HFF-Myc (cell line): ENCODE measurements around the gene IL36A.

Experiments used
- DNase-seq: peaks from one replicate; pipeline ENCODE4 v3.0.0-alpha.2; 2011; ENCODE audit warnings: low read depth; ENCODE audit errors: extremely low read depth
- H3K4me3 ChIP-seq: replicated peaks from 2 replicates; pipeline ENCODE4 v1.5.1; 2011; ENCODE audit warnings: low read depth, mild to moderate bottlenecking, control low read depth, low read length
- TF ChIP-seq, protein P1 (sequence below): IDR thresholded peaks from 2 replicates; pipeline ENCODE4 v1.5.1; 2012; ENCODE audit warnings: mild to moderate bottlenecking, low read depth, low read length, control low read depth; ENCODE audit errors: missing control alignments

Gene IL36A

DNA sequence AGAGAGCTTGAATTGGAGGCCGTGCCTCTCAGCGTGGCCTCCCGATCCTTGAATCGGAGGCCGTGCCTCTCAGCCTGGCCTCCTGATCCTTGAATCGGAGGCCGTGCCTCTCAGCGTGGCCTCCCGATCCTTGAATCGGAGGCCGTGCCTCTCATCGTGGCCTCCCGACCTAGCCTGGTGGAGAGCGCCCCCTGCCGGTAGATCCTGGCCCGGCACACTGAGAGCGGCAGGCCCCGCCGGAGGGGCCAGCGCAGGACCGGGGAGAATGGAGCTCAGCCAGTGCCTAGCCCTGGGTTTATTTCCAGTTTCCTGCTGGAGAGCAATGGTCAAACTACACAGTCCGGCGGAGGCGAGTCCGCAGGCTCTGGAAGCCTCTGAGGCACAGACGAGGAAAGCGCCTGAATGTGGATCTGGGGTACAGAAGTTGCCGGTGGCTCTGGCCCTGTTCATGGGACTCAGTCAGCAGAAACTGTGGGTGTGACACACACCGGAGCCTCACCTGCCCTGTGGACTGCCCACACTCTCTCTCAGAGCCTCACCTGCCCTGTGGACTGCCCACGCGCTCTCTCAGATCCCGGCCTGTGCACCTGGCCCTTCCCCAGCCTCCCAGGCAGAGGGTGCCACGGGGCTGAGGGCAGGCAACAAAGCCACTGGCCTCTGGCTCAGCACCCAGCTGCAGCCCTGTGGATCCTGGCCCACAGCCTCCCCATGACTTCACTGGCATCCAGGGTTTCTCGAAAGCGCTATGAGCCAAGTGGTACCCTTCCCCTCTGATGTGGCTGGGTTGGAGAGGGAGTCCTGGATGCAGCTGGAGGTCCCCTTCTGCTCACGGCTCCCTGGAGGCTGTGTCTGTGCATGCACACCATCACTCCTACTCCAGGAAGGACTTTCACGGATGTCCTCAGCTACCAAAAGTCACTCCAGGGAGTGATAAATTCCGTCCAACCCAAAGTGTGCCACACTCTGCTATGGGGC lies 45.9 kb downstream of the IL36A start:
- H3K4me3 ChIP-seq = no peak overlapping the region
- TF ChIP-seq, protein P1, sequence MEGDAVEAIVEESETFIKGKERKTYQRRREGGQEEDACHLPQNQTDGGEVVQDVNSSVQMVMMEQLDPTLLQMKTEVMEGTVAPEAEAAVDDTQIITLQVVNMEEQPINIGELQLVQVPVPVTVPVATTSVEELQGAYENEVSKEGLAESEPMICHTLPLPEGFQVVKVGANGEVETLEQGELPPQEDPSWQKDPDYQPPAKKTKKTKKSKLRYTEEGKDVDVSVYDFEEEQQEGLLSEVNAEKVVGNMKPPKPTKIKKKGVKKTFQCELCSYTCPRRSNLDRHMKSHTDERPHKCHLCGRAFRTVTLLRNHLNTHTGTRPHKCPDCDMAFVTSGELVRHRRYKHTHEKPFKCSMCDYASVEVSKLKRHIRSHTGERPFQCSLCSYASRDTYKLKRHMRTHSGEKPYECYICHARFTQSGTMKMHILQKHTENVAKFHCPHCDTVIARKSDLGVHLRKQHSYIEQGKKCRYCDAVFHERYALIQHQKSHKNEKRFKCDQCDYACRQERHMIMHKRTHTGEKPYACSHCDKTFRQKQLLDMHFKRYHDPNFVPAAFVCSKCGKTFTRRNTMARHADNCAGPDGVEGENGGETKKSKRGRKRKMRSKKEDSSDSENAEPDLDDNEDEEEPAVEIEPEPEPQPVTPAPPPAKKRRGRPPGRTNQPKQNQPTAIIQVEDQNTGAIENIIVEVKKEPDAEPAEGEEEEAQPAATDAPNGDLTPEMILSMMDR = no peak
- DNase-seq = no peak

DNA sequence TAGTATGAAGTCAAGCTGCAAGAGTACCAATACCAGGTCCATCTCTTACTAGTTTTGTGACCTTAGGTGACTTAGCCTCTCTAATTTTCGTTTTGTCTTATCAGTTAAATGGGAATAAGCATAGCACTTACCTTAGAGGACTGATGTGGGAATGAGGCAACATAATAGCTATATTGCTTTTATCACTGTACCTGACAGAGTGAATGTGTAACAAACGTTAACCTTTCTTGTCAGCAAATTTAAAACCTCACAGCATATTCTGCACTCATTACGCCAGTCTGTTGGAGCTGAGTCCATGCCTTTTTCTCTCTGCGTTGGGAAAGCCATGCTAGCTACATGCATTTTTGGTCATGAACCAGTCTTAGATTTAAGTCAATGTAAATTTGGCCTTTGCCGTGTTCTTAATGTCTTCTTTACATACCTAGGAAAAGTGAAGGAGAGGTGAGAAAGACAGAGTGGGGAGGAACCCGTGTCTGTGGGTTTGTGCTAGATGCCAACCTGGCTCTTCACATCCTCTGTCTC lies 47.2 kb downstream of the IL36A start, which contains the start of gene IL36B:
TSS of gene IL36B (minus strand) at position 472 of the 522 bp plus-strand sequence.
- no peak for DNase-seq
- no peak within 1 kb of the TSS for H3K4me3 ChIP-seq
- TF ChIP-seq, protein P1 = no peak

DNA sequence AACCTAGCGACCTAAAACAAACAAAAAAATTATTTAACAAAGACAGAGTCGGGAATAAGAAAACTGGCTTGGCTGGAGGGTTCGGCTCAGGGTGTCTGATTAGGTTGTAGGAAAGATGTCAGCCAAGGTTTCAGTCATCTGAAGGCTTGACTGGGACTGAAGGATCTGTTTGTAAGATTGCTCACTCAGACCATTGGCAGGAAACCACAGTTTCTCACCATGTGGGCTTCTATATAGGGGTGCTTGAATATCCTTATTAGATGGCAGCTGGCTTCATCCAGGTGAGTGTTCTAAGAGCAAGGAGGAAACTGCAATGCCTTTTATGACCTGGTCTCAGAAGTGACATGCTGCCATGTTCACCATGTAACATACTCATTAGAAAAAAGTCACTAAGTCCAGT lies 48.4 kb downstream of the IL36A start:
- DNase-seq = no peak
- TF ChIP-seq, protein P1 = no peak
- no peak overlapping the region for H3K4me3 ChIP-seq

DNA sequence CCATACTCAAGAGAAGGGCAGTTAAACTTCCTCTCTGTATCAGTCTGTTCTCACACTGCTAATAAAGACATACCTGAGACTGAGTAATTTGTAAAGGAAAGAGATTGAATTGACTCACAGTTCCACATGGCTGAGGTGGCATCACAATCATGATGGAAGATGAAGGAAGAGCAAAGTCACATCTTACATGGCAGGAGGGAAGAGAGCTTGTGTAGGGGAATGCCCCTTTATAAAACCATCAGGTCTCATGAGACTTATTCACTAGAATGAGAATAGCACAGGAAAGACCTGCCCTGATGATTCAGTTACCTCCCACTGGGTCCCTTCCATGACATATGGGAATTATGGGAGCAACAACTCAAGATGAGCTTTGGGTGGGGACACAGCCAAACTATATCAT lies 48.8 kb downstream of the IL36A start:
- TF ChIP-seq, protein P1 = no peak
- H3K4me3 ChIP-seq = no peak overlapping the region
- DNase-seq = no peak

DNA sequence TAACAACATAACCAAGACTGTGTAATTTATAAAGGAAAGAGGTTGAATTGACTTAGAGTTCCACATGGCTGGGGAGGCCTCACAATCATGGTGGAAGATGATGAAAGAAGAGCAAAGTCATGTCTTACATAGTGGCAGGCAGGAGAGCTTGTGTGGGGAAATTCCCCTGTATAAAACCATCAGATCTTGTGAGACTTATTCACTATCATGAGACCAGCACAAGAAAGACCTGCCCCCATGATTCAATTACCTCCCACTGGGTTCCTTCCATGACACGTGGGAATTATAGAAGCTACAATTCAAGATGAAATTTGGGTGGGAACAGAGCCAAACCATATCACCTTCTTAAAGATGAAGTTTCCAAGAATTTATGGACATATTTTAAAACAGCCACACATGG lies 51.3 kb downstream of the IL36A start:
- DNase-seq = no peak
- TF ChIP-seq, protein P1 = no peak

DNA sequence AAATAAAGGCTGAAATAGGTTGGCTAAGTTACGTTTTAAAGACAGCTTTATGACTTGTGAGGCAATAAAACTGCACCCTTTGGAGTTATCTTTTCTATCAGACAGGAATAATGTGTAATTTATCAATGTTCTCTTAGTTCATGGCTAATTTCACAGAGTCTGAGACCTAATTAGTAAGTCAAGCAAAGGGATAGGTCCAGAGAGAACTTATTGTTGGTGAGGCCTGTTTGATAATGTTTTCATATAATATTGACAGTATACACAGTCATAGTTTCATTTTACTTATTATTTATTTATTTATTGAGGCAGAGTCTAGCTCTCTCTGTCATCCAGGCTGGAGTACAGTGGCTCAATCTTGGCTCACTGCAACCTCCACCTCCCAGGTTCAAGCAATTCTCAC lies 51.9 kb downstream of the IL36A start:
- TF ChIP-seq, protein P1 = no peak
- no peak for DNase-seq
- H3K4me3 ChIP-seq = no peak overlapping the region

More for the DNA sequence above, 51.3 kb downstream of the IL36A start:
- no peak overlapping the region for H3K4me3 ChIP-seq
